Measurements from ENCODE around the gene VTI1A.

Gene VTI1A

DNA sequence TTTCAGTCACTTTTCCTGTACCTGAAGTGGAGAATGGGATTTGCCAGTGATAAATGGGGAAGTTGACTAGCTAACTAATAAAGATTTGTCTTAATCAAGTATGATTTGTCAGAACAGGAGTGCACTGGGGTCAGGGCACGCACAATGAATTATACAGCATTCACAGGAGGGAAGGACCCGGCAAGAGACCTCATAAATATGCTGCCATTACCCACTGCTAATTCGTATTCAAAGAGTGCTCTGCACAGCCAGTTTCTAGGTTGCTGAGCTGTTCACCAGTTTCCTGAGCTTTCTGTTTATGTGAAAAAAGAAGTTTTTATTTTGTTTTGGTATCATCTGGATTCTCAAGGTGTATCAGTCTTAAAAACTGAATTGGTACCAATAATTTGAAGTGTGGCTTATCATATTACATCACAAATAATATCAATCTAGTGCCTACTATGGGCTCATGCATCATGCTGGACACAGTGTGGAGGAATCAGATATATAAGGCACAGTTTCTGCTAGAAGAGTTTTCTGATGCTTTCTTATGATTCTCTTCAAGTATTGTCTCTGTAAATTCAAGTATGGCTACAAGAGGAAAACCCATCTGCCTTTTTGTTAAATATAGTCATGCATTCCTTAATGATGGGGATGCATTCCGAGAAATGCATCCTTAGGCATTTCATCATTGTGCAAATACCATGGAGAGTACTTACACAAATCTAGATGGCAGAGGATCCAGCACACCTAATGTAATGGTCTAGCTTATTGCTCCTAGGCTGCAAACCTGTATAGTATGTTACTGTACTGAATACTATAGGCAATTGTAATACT lies 202.2 kb downstream of the VTI1A start:
- no peak for DNase-seq

DNA sequence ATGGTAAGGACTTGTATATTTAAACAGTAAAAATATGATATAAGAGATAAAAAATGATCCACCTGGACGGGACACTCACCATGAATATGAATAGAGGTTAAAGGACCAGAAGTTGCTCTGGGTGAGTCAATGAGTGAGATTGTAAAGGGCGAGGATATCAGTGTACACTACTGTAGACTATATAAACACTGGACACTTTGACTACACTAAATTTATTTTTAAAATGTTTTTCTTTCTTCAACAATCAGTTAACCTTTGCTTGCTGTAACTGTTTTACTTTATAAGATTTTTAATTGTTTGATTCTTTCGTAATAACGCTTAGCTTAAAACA lies 202.8 kb downstream of the VTI1A start:
- DNase-seq = no peak

DNA sequence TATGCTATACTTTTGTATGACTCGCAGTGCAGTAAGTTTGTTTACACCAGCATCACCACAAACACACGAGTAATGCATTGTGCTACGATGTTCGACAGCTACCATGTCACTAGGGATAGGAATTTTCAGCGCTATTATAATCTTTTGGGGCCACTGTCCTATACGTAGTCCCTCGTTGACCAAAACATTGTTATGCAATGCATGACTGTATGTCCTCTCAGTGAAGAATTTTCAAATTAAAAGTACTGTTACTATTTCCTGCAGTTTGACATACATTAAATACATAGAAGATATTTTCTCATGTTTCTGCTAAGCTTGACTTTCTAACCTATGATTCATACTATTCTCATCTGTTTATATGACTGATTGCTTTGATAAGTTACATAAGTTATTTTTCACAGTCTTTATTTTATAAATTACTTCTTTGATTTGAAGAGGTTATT lies 203.6 kb downstream of the VTI1A start:
- no peak for DNase-seq

- no peak for DNase-seq
Observed at GRCh38 chr10:112653215-112653614, 206.2 kb downstream of the VTI1A start.

GRCh38 chr10:112653851-112654250 lies 206.8 kb downstream of the VTI1A start:
- DNase-seq = no peak

GRCh38 chr10:112654794-112655193 lies 207.8 kb downstream of the VTI1A start:
- no peak for DNase-seq

DNA sequence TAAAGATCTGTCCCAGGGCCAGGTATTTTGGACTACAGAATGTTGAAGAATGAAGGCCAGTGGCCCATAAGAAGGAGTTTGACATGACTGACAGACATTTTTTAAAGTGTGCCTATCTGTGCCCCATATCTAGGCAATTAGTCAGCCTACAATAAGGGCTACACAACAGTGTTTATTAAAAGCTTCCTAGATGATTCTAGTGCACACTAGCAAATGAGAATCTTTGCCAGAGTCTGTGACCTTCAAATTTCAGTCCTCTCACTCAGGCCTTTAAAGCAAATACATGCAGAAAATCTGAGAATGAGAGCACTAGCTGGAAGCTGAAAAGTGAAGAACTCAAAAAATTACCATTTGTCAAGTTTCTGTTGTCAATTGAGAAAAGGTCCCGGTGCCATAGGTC lies 208.7 kb downstream of the VTI1A start:
- DNase-seq = no peak

DNA sequence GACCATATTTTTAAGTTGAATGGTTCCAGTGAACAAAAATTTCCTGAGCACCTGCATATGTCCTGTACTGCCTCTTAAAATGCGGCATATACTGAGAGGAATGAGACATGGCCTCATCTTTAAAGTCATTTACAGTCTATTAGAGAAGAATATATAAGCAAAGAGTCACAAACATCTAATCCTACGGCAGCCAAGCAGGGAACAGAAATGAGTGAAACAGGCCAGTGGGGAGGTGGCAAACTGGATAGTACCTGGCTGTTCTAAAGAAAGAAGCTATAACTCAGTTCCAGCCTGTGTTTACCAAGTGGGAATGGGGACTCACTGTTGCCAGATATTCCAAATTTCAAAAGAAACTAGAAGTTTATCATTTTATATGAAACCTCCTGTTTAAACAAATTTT lies 211.4 kb downstream of the VTI1A start:
- DNase-seq = no peak

- no peak for DNase-seq
Observed at GRCh38 chr10:112658900-112659638, 212.1 kb downstream of the VTI1A start.

- DNase-seq = no peak
Observed at GRCh38 chr10:112663234-112664125, 216.5 kb downstream of the VTI1A start.

- no peak for DNase-seq
Observed at GRCh38 chr10:112666094-112666493, 219.1 kb downstream of the VTI1A start.

- no peak for DNase-seq
Observed at GRCh38 chr10:112669989-112670388, 223.0 kb downstream of the VTI1A start.

DNA sequence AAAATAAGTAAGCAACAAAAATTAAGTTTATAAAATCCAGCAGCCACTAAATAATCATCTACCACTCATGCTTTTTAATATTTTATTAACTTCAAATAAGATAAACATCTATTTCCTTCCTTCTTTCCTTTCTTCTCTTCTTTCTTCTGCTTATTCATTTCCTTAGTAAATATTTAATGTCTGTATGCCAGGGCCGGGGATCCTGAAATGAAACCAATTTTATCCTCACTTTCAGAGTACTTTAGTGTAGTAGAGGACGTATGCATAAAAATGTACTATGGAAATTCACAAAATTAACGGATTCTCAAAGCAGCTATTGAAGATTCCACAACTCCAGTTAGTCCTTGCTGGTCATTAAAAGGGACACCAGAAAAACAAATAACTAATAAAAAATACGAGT lies 224.7 kb downstream of the VTI1A start:
- DNase-seq = no peak

- no peak for DNase-seq
Observed at GRCh38 chr10:112672706-112673105, 225.7 kb downstream of the VTI1A start.

GRCh38 chr10:112675560-112676083 lies 228.6 kb downstream of the VTI1A start:
- no peak for DNase-seq

GRCh38 chr10:112677689-112678088 lies 230.7 kb downstream of the VTI1A start:
- no peak for DNase-seq

DNA sequence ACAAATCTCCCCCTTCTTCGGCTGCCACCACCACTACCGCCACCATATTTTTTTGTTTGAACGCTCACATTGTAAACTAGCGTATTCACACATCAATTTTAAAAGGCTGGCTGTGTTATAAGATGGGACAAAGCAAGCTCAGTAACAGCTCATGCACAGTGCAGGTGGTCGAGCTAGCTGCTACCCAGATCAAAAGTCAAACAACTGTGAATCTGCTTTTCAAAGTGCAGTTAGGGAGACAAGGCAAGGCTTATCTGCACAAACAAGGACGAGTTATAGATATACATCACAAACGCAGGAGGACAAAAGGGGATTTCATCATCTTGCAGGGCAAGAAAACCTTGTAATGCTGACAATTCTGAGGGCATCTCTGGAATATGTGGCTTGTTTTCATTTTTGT lies 231.6 kb downstream of the VTI1A start:
- no peak for DNase-seq

GRCh38 chr10:112678987-112679386 lies 232.0 kb downstream of the VTI1A start:
- no peak for DNase-seq

GRCh38 chr10:112679392-112679791 lies 232.4 kb downstream of the VTI1A start:
- DNase-seq = no peak

GRCh38 chr10:112680586-112680985 lies 233.6 kb downstream of the VTI1A start:
- no peak for DNase-seq

DNA sequence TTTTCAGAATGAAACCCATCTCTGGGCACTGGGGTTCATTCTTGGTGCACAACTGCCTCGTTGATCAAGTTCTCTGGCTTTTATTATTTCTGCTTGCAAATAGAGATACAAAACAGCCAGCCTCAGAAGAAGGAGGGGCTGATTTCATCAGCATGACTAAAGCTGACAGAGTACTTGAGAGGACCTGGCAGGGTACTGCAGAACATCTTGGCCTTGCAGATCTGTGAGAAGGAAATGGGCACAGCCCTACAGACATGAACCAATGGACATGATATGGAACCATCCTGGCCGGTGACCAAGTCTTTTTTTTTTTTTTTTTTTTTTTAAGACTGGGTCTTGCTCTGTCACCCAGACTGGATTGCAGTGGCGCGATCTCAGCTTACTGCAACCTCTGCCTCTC lies 240.6 kb downstream of the VTI1A start:
- no peak for DNase-seq

- no peak for DNase-seq
Observed at GRCh38 chr10:112689327-112690072, 242.5 kb downstream of the VTI1A start.
